Activated CD4-positive, alpha-beta T cell treated with anti-CD3 and anti-CD28 coated beads, Interleukin-2, amount 10 ng/mL, durations not matched to agents 7 days and 5 days (primary cell): ENCODE results near the gene ROR2. TPM values are rescaled to one million over a fixed set of nuclear protein-coding genes. Genes with fewer than 3 reads are reported as not detected.
"Not testable (repeated sequence)": the region's sequence is repeated elsewhere in the genome, so short reads cannot be mapped to it uniquely, and the experiment has no call there.

Source experiments
- CTCF ChIA-PET: fragments of 350-600 bp; sonication (Branson Sonifier 250); formaldehyde crosslinking; loops from one replicate; lab custom pipeline; 2021; ENCODE audit warnings: antibody characterized with exemption; lab: Charles Lee
- POLR2A ChIA-PET: fragments of 350-600 bp; sonication (Branson Sonifier 250); formaldehyde crosslinking; loops from one replicate; lab custom pipeline; 2021; ENCODE audit warnings: antibody characterized with exemption; lab: Charles Lee
- DNase-seq: peaks from one replicate; pipeline ENCODE4 v3.0.0-alpha.2; 2020
- H3K27ac Mint-ChIP-seq: one replicate; pipeline ENCODE4 v1.8.0; 2021; ENCODE audit warnings: mild to moderate bottlenecking, moderate library complexity, mixed read lengths
- H3K27me3 Mint-ChIP-seq: one replicate; pipeline ENCODE4 v1.8.0; 2021; ENCODE audit warnings: mixed read lengths
- H3K36me3 Mint-ChIP-seq: one replicate; pipeline ENCODE4 v1.8.0; 2021; ENCODE audit warnings: low read depth, mixed read lengths
- H3K4me1 Mint-ChIP-seq: one replicate; pipeline ENCODE4 v1.8.0; 2021; ENCODE audit warnings: mixed read lengths
- H3K4me3 Mint-ChIP-seq: one replicate; pipeline ENCODE4 v1.8.0; 2021; ENCODE audit warnings: mild to moderate bottlenecking, moderate library complexity, mixed read lengths
- H3K9me3 Mint-ChIP-seq: one replicate; pipeline ENCODE4 v1.8.0; 2021; ENCODE audit warnings: mixed read lengths
- total RNA-seq, 2 experiments: library from RNA; stranded (reverse); gene quantifications; one replicate each; pipeline ENCODE4 v1.2.3, GENCODE V29; 2021

ROR2 gene
- under 1 TPM; 0.48 to 0.55 TPM for total RNA-seq

- H3K4me3 Mint-ChIP-seq: peak within 1 kb of the TSS; percentile 66
- peaks cover 72% of the 10 kb centered on the region for H3K27me3 Mint-ChIP-seq
- H3K4me1 Mint-ChIP-seq: peaks cover 9% of the 10 kb centered on the region
- peak; percentile 61 for DNase-seq
- ChIA-PET CTCF (interaction anchor here (0.6 to 2.7 kb wide), 16 partner anchors 10 to 917 kb away, joined by 3 to 11 read pairs (median 3); no protein-coding TSS in a partner anchor), POLR2A (interaction anchor here (0.5 kb wide), 1 partner anchor 17 kb away, joined by 5 read pairs; no protein-coding TSS in a partner anchor)
- H3K27ac Mint-ChIP-seq: peak within 1 kb of the TSS; percentile 63
- no peaks in the 10 kb centered on the region for H3K36me3 Mint-ChIP-seq
- no peaks in the 10 kb centered on the region for H3K9me3 Mint-ChIP-seq
These were observed at the start of gene ROR2 for GRCh38 chr9:91949946-91950664. Gene ROR2 (minus strand): TSS chr9:91950228.

- Mint-ChIP-seq H3K27ac (no peak overlapping the region), H3K27me3 (peaks cover 32% of the 10 kb centered on the region), H3K4me3 (no peak overlapping the region), H3K9me3 (no peaks in the 10 kb centered on the region), H3K36me3 (no peaks in the 10 kb centered on the region), H3K4me1 (no peaks in the 10 kb centered on the region)
- POLR2A ChIA-PET: no interaction called here
- CTCF ChIA-PET: no interaction called here
- no peak for DNase-seq
These were observed 45.1 kb upstream of the ROR2 start for GRCh38 chr9:91995000-91995655.

GRCh38 chr9:91994422-91994821 lies 44.4 kb upstream of the ROR2 start:
- Mint-ChIP-seq H3K4me3 (no peak overlapping the region), H3K27ac (no peak overlapping the region), H3K4me1 (no peaks in the 10 kb centered on the region), H3K36me3 (no peaks in the 10 kb centered on the region), H3K9me3 (no peaks in the 10 kb centered on the region), H3K27me3 (peaks cover 30% of the 10 kb centered on the region)
- CTCF ChIA-PET: no interaction called here
- no peak for DNase-seq
- POLR2A ChIA-PET: no interaction called here

- no peaks in the 10 kb centered on the region for H3K36me3 Mint-ChIP-seq
- no peak for DNase-seq
- CTCF ChIA-PET: no interaction called here
- H3K27me3 Mint-ChIP-seq: peaks cover 22% of the 10 kb centered on the region
- no peaks in the 10 kb centered on the region for H3K4me1 Mint-ChIP-seq
- POLR2A ChIA-PET: no interaction called here
- no peaks in the 10 kb centered on the region for H3K9me3 Mint-ChIP-seq
- H3K27ac Mint-ChIP-seq: no peak overlapping the region
- no peak overlapping the region for H3K4me3 Mint-ChIP-seq
These were observed 42.5 kb upstream of the ROR2 start for GRCh38 chr9:91992461-91993041.

GRCh38 chr9:91991721-91992341 lies 41.8 kb upstream of the ROR2 start:
- Mint-ChIP-seq H3K4me3 (no peak overlapping the region), H3K36me3 (no peaks in the 10 kb centered on the region), H3K9me3 (no peaks in the 10 kb centered on the region), H3K27me3 (peaks cover 22% of the 10 kb centered on the region), H3K4me1 (no peaks in the 10 kb centered on the region), H3K27ac (no peak overlapping the region)
- POLR2A ChIA-PET: no interaction called here
- no peak for DNase-seq
- CTCF ChIA-PET: no interaction called here

GRCh38 chr9:91986248-91986647 lies 36.2 kb upstream of the ROR2 start:
- Mint-ChIP-seq H3K27me3 (peaks cover 3% of the 10 kb centered on the region), H3K36me3 (no peaks in the 10 kb centered on the region), H3K27ac (no peak overlapping the region), H3K4me3 (no peak overlapping the region), H3K9me3 (no peaks in the 10 kb centered on the region), H3K4me1 (no peaks in the 10 kb centered on the region)
- POLR2A ChIA-PET: no interaction called here
- CTCF ChIA-PET: no interaction called here
- DNase-seq: no peak

GRCh38 chr9:91985692-91986091 lies 35.7 kb upstream of the ROR2 start:
- CTCF ChIA-PET: no interaction called here
- no peaks in the 10 kb centered on the region for H3K9me3 Mint-ChIP-seq

GRCh38 chr9:91978740-91979414 lies 28.8 kb upstream of the ROR2 start:
- DNase-seq: no peak
- ChIA-PET CTCF (no interaction called here), POLR2A (no interaction called here)

More at GRCh38 chr9:91985692-91986091, 35.7 kb upstream of the ROR2 start:
- H3K27ac Mint-ChIP-seq: no peak overlapping the region
- no peak for DNase-seq
- no peaks in the 10 kb centered on the region for H3K4me1 Mint-ChIP-seq
- POLR2A ChIA-PET: no interaction called here
- no peak overlapping the region for H3K4me3 Mint-ChIP-seq
- peaks cover 3% of the 10 kb centered on the region for H3K27me3 Mint-ChIP-seq
- no peaks in the 10 kb centered on the region for H3K36me3 Mint-ChIP-seq

GRCh38 chr9:91975254-91975653 lies 25.2 kb upstream of the ROR2 start:
- H3K27ac Mint-ChIP-seq, DNase-seq, H3K9me3 Mint-ChIP-seq, POLR2A ChIA-PET, H3K4me1 Mint-ChIP-seq, CTCF ChIA-PET, H3K36me3 Mint-ChIP-seq, H3K4me3 Mint-ChIP-seq: not testable (repeated sequence)
- peaks cover 14% of the 10 kb centered on the region for H3K27me3 Mint-ChIP-seq

More at GRCh38 chr9:91978740-91979414, 28.8 kb upstream of the ROR2 start:
- no peak overlapping the region for H3K4me3 Mint-ChIP-seq
- no peak overlapping the region for H3K27ac Mint-ChIP-seq
- no peaks in the 10 kb centered on the region for H3K36me3 Mint-ChIP-seq
- H3K9me3 Mint-ChIP-seq: no peaks in the 10 kb centered on the region
- no peaks in the 10 kb centered on the region for H3K27me3 Mint-ChIP-seq
- H3K4me1 Mint-ChIP-seq: no peaks in the 10 kb centered on the region

GRCh38 chr9:91972711-91973110 lies 22.7 kb upstream of the ROR2 start:
- CTCF ChIA-PET: no interaction called here
- no peaks in the 10 kb centered on the region for H3K4me1 Mint-ChIP-seq

GRCh38 chr9:91972076-91972626 lies 22.1 kb upstream of the ROR2 start:
- Mint-ChIP-seq H3K4me1 (no peaks in the 10 kb centered on the region), H3K27ac (no peak overlapping the region), H3K36me3 (no peaks in the 10 kb centered on the region), H3K27me3 (peaks cover 28% of the 10 kb centered on the region), H3K4me3 (no peak overlapping the region), H3K9me3 (no peaks in the 10 kb centered on the region)
- ChIA-PET CTCF (no interaction called here), POLR2A (interaction anchor here (0.5 kb wide), 1 partner anchor 18 kb away, joined by 5 read pairs; no protein-coding TSS in a partner anchor)
- DNase-seq: no peak

More at GRCh38 chr9:91972711-91973110, 22.7 kb upstream of the ROR2 start:
- POLR2A ChIA-PET: interaction anchor here (0.5 kb wide), 1 partner anchor 18 kb away, joined by 5 read pairs; no protein-coding TSS in a partner anchor
- H3K4me3 Mint-ChIP-seq: no peak overlapping the region
- peaks cover 26% of the 10 kb centered on the region for H3K27me3 Mint-ChIP-seq
- H3K27ac Mint-ChIP-seq: no peak overlapping the region
- H3K9me3 Mint-ChIP-seq: no peaks in the 10 kb centered on the region
- no peak for DNase-seq
- no peaks in the 10 kb centered on the region for H3K36me3 Mint-ChIP-seq

GRCh38 chr9:91967259-91967658 lies 17.2 kb upstream of the ROR2 start:
- CTCF ChIA-PET: no interaction called here
- POLR2A ChIA-PET: no interaction called here
- peaks cover 32% of the 10 kb centered on the region for H3K27me3 Mint-ChIP-seq
- H3K27ac Mint-ChIP-seq: no peak overlapping the region
- no peak overlapping the region for H3K4me3 Mint-ChIP-seq
- no peaks in the 10 kb centered on the region for H3K4me1 Mint-ChIP-seq
- DNase-seq: no peak
- H3K36me3 Mint-ChIP-seq: no peaks in the 10 kb centered on the region
- H3K9me3 Mint-ChIP-seq: no peaks in the 10 kb centered on the region
